Transverse colon (tissue), 4 donors: ENCODE data around the gene TCEA3.

Experiments
- EP300 ChIP-seq: sonication (generic); formaldehyde crosslinking; IDR thresholded peaks from one replicate; pipeline ENCODE4 v1.6.1; 2017; ENCODE audit warnings: antibody characterized with exemption, low read depth
- POLR2AphosphoS5 ChIP-seq, 3 donors: sonication (generic); formaldehyde crosslinking; IDR thresholded peaks; one replicate each; pipeline ENCODE4 v1.6.1; 2016; ENCODE audit warnings: antibody characterized with exemption in 3 of 3
- TF ChIP-seq, protein P1 (sequence below), 5 experiments: fragments of 200-600 bp in 3 of 5; fragments of 450-650 bp in 2 of 5; sonication (generic) in 3 of 5; IDR thresholded peaks; 1 replicate in 2 of 5; 2 replicates in 3 of 5; pipeline ENCODE4 v1.5.1; 2016 to 2017; ENCODE audit warnings: antibody characterized with exemption in 5 of 5, inconsistent platforms in 3 of 5, mild to moderate bottlenecking in 2 of 5, moderate library complexity in 1 of 5

DNA sequence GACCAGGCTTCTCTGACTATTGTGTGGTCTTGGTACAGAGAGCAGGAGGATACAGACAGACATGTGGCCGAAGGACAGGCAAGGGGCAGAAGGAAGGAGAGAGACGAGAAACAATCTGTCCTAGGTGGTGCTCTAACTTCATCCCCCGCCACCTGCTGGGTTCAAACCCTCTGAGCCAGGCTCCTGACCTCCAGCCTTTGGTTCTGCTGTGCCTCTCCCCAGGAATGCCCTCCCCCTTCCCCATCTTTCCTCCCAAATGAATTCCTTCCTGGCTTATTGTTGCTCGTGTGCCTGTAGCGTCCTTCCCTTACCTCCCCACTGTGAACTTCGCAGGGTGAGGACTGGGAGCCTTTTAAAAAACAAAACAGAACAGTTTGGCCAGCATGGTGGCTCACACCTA, 5.4 kb downstream of the TCEA3 start:
- TF ChIP-seq EP300 (no peak), POLR2AphosphoS5 (IDR thresholded peaks at IDR 0.05) (no peak)
- TF ChIP-seq, protein P1, sequence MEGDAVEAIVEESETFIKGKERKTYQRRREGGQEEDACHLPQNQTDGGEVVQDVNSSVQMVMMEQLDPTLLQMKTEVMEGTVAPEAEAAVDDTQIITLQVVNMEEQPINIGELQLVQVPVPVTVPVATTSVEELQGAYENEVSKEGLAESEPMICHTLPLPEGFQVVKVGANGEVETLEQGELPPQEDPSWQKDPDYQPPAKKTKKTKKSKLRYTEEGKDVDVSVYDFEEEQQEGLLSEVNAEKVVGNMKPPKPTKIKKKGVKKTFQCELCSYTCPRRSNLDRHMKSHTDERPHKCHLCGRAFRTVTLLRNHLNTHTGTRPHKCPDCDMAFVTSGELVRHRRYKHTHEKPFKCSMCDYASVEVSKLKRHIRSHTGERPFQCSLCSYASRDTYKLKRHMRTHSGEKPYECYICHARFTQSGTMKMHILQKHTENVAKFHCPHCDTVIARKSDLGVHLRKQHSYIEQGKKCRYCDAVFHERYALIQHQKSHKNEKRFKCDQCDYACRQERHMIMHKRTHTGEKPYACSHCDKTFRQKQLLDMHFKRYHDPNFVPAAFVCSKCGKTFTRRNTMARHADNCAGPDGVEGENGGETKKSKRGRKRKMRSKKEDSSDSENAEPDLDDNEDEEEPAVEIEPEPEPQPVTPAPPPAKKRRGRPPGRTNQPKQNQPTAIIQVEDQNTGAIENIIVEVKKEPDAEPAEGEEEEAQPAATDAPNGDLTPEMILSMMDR (IDR thresholded peaks at IDR 0.05): no peak
